B cell (primary cell): Measurements from ENCODE around the gene IRF9.

ENCODE experiments used
- EZH2 ChIP-seq: IDR thresholded peaks from 2 replicates; pipeline ENCODE4 v1.6.1; 2012; ENCODE audit warnings: borderline replicate concordance, low read depth, mild to moderate bottlenecking, moderate library complexity, low read length; ENCODE audit not compliant: insufficient read depth, poor library complexity, severe bottlenecking
- TF ChIP-seq, protein P1 (sequence below): fragments of 200-600 bp; IDR thresholded peaks from one replicate; pipeline ENCODE4 v1.8.0; 2022; ENCODE audit warnings: antibody characterized with exemption, mild to moderate bottlenecking

DNA sequence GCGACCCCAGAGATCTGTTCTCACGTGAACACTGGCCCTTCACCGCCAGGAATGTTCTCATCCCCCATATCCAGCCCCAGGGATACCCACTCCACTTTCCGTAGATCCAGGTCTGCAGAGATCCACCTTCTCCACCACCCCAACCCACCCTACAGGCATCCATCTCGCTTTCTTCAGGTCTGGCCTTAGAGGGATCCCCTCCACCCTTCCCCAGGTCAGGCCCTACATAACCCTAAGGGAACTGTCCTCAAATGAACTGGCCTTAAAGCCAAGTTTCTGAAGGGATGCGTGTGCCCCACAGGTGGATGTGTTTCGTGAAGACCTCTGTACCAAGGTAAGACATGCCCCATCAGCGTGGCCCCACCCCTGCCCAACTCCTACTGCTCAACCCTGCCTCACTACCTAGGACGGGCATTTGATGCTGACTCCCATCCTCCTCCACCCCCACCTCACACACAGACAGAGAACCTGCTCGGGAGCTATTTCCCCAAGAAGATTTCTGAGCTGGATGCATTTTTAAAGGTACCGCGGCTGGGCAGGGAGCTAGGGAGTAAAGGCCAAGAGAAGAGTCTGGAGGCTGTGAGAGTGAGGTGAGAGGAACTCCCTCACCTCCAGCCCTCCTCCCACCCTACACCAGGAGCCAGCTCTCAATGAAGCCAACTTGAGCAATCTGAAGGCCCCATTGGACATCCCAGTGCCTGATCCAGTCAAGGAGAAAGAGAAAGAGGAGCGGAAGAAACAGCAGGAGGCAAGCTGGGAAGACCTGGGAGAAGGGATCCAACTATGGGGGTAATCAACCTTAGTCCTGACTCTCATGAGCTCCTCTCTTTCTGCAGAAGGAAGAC is 24.2 kb upstream of the IRF9 start:
- TF ChIP-seq, protein P1, sequence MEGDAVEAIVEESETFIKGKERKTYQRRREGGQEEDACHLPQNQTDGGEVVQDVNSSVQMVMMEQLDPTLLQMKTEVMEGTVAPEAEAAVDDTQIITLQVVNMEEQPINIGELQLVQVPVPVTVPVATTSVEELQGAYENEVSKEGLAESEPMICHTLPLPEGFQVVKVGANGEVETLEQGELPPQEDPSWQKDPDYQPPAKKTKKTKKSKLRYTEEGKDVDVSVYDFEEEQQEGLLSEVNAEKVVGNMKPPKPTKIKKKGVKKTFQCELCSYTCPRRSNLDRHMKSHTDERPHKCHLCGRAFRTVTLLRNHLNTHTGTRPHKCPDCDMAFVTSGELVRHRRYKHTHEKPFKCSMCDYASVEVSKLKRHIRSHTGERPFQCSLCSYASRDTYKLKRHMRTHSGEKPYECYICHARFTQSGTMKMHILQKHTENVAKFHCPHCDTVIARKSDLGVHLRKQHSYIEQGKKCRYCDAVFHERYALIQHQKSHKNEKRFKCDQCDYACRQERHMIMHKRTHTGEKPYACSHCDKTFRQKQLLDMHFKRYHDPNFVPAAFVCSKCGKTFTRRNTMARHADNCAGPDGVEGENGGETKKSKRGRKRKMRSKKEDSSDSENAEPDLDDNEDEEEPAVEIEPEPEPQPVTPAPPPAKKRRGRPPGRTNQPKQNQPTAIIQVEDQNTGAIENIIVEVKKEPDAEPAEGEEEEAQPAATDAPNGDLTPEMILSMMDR, result no peak
- TF ChIP-seq EZH2, result no peak
